ENCODE measurements around the gene IL17C. TPM values are rescaled to one million over a fixed set of nuclear protein-coding genes. Genes with fewer than 3 reads are reported as not detected.

Gene IL17C
- total and polyA plus RNA-seq, 9 donors, result not detected

DNA sequence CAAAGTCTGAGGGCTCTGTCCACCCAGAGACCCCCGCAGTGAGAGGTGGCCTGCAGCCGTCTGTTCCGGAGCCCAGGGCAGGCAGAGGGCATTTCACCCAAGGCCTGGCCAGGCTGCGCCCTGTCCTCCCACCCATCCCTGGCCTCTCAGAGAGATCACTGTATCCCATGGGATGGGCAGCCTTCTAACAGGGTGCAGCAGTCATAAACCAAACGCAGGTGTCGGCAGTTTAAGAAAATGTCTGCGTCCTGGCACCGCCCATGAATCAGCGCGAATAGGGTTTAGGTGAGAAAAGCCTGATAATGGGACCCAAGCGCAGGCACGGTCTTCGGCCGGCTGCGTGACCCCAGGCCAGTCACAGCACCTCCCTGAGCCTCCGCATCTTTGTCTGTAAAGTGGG, 7.1 kb downstream of the IL17C start:
- Histone ChIP-seq H3K27ac (no peak overlapping the region), H3K4me1 (ENCODE audit: insufficient read depth) (no peaks in the 10 kb centered on the region), H3K27me3 (no peaks in the 10 kb centered on the region), H3K36me3 (no peaks in the 10 kb centered on the region), H3K9me3 (no peaks in the 10 kb centered on the region), H3K4me3 (no peak overlapping the region)
- intact Hi-C loops (cut with DNase I), result no loop called here
- 93 to 96% (median 93%) methylated on average over 16 of the region's 16 CpGs for WGBS, 3 donors
- no peak for DNase-seq
- TF ChIP-seq, protein P1, sequence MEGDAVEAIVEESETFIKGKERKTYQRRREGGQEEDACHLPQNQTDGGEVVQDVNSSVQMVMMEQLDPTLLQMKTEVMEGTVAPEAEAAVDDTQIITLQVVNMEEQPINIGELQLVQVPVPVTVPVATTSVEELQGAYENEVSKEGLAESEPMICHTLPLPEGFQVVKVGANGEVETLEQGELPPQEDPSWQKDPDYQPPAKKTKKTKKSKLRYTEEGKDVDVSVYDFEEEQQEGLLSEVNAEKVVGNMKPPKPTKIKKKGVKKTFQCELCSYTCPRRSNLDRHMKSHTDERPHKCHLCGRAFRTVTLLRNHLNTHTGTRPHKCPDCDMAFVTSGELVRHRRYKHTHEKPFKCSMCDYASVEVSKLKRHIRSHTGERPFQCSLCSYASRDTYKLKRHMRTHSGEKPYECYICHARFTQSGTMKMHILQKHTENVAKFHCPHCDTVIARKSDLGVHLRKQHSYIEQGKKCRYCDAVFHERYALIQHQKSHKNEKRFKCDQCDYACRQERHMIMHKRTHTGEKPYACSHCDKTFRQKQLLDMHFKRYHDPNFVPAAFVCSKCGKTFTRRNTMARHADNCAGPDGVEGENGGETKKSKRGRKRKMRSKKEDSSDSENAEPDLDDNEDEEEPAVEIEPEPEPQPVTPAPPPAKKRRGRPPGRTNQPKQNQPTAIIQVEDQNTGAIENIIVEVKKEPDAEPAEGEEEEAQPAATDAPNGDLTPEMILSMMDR (IDR thresholded peaks at IDR 0.05), result no peak
- TF ChIP-seq POLR2A (IDR thresholded peaks at IDR 0.05), result no peak
- TF ChIP-seq EP300 (IDR thresholded peaks at IDR 0.05), result no peak

DNA sequence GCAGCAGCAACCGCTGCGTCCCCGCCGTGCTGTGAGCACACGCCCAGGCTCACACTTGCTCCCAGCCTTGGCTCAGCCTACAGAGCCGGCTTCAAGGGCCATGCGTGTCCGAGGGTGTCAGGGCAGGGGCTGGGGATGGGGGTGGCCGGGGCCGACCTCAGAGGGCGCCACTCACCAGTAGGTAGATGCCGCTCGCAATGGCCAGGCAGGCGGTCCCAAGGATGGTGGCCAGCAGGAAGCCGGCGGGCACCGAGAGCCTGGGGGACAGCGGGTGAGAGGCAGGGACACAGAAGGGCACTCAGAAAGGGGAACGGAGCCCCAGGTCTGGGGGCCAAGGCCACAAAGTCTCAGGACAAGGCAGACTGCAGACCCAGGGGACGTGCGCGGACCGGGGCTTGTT, 7.6 kb downstream of the IL17C start:
- TF ChIP-seq POLR2A (IDR thresholded peaks at IDR 0.05) (no peak), EP300 (IDR thresholded peaks at IDR 0.05) (no peak)
- TF ChIP-seq, protein P1 (IDR thresholded peaks at IDR 0.05), result no peak
- Histone ChIP-seq H3K9me3 (no peaks in the 10 kb centered on the region), H3K27me3 (no peaks in the 10 kb centered on the region), H3K36me3 (no peaks in the 10 kb centered on the region), H3K4me1 (ENCODE audit: insufficient read depth) (no peaks in the 10 kb centered on the region), H3K4me3 (no peak overlapping the region), H3K27ac (no peak overlapping the region)
- no peak for DNase-seq
- WGBS, 3 donors, result 91 to 92% (median 91%) methylated on average over 23 of the region's 23 CpGs
- intact Hi-C loops (cut with DNase I), result no loop called here

DNA sequence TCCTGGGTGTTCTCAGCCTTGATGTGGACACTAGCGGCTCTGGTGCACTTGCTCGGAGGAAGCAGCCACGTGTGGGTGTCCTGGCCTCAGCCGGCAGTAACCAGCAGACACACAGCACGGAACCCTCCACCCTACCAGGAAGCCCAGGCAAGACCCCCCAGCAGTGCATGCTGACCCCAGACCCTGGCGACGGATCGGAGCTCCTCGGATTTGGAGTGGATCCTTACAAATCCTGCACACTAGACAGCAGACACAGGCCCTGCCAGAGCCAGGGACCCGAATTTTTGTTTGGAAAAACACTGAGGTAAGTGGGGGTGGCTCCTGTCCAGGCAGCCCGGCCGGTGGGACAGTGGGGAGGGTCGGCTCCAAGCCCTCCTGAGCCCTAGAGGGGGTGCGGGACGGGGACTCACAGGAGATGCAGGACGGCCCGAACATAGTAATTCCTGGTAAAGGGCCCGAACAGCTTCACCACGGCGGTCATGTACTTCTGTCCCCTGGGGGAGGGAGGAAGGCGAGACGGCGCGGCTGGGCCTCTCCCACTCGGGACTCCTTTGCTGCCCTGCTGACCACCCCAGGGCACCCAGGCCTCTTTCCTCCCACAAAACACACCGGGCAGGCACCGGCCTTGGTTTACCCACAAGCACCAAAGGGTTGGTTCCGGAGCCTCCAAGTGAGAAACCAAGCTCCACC, 8.1 kb downstream of the IL17C start:
- Histone ChIP-seq H3K4me3 (no peak overlapping the region), H3K36me3 (no peaks in the 10 kb centered on the region), H3K27ac (no peak overlapping the region), H3K9me3 (no peaks in the 10 kb centered on the region), H3K27me3 (no peaks in the 10 kb centered on the region), H3K4me1 (ENCODE audit: insufficient read depth) (no peaks in the 10 kb centered on the region)
- DNase-seq, result no peak
- TF ChIP-seq EP300 (IDR thresholded peaks at IDR 0.05) (no peak), POLR2A (IDR thresholded peaks at IDR 0.05) (no peak)
- TF ChIP-seq, protein P1 (IDR thresholded peaks at IDR 0.05), result no peak
- WGBS, 3 donors, result 84 to 87% (median 86%) methylated on average over 26 to 28 of the region's 28 CpGs
- intact Hi-C loops (cut with DNase I), result no loop called here

DNA sequence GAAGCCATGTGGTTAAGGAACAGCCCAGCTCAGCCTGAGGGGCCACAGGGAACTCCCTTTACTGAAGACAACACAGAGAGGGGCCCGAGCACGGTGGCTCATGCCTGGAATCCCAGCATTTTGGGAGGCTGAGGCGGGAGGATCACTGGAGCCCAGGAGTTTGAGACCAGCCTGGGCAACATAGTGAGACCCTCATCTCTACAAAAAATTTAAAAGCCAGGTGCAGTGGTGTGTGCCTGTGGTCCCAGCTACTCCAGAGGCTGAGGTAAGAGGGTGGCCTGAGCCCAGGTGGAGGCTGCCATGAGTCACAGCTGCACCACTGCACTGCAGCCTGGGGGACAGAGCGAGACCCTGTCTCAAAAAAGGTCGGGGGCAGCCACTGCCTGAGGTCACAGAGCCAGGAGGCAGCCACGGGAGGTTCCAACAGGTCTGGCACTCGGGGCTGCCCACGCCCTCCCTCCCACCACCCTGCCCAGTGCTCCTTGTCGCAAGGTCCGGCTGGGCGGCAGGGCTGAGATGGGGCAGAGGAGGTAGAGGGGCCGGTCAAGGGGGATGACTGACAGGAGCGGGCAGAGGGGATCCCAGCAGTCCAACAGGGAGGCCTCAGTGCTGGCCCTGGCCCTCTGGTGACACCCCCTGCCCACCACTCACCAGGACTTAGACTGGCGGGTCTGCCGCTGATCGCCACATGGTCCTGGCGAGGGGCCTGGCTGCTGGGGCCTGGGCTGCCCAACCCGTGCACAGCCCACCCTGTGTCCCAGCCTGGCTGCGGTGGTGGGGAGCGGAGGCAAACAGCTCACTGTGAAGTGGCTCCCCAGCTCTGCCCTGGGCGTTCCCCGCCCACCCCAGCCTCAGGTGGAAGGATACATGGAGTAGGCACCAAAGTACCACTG, 9.1 kb downstream of the IL17C start:
- no peak for DNase-seq
- Histone ChIP-seq H3K9me3 (no peaks in the 10 kb centered on the region), H3K4me3 (no peak overlapping the region), H3K27ac (no peak overlapping the region), H3K4me1 (ENCODE audit: insufficient read depth) (no peaks in the 10 kb centered on the region), H3K27me3 (no peaks in the 10 kb centered on the region), H3K36me3 (no peaks in the 10 kb centered on the region)
- 88 to 91% (median 88%) methylated on average over 21 to 22 of the region's 22 CpGs for WGBS, 3 donors
- TF ChIP-seq, protein P1 (IDR thresholded peaks at IDR 0.05), result no peak
- TF ChIP-seq POLR2A (IDR thresholded peaks at IDR 0.05), result no peak
- no peak for TF ChIP-seq EP300 (IDR thresholded peaks at IDR 0.05)
- intact Hi-C loops (cut with DNase I), result no loop called here

Data from ovary (tissue), 9 donors.